ENCODE measurements around the gene MMP20.

Gene MMP20

DNA sequence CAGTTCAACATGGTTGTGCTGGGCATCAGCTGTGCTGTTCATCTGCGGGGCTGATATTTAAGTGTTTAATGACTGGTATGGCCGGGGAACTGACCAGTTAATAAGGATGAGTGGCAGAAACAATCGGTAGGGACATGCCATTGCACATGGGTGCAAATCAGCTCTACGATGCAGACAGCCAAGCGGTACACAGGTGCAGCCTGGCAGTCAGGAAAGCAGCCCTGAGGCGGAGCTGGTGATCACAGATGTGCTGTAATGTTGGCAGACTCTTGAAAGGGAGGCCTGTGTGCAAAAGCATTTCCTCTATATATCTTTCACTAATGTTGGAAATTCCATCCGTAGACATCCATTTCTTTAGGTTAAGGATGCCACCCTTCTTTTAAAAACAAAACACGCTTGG, 1.1 kb downstream of the MMP20 start:
- no peak for DNase-seq (ENCODE audit: low read depth in 2 of 3, low spot score in 1 of 3)

DNA sequence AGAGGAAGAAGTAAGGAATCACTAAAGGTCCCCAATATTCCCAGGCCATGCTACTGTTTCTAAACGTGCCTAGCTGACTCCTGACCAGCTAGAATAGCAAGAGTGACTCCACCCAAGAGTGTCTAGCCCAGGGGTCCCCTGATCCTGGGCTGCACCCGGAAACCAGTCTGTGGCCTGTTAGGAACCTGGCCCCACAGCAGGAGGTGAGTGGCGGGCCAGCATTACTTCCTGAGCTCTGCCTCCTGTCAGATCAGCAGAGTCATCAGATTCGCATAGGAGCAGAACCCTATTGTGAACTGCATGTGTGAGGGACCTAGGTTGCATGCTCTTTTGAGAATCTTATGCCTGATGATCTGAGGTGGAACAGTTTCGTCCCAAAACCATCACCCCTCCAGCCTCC, 2.0 kb downstream of the MMP20 start:
- DNase-seq (ENCODE audit: low read depth in 2 of 3, low spot score in 1 of 3), result no peak

- DNase-seq (ENCODE audit: low read depth in 2 of 3, low spot score in 1 of 3), result no peak
These were observed 2.9 kb downstream of the MMP20 start for GRCh38 chr11:102622258-102622657.

DNA sequence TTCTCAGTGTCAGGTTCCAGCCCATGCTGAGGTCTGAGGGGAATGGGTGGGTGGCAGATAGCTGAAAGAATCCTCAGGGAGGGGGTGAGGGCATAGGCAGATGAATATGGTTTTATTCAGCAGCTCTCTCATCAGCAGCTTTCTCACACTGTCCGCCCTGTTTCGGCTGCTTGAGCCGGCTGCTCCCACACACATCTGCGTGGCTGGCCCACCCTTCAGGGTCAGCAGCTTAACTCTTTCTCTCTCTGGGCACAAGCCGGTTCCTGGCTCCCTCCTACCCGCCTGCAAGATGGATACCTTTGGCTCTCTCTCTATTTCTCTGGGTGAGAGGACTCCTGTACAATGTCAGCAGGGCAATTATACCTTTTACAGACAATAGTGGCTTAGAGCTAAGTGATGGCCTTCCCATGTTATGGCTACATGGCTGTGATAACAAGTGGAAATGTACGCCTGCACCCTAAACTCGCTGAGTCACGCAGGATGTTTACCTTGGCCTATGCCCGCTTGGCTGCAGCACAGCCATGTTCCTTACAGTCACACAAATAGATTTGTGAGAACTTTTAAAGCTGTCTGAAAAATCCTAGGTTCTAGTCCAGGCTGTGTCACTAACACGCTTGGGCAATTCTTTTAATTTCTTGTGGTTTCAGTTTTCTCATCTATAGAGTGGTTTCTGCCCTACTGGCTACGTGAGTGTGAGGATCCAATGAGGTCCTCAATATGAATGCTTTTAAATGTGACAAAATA, 4.1 kb downstream of the MMP20 start:
- no peak for DNase-seq (ENCODE audit: low read depth in 2 of 3, low spot score in 1 of 3)

GRCh38 chr11:102620179-102620578, 5.0 kb downstream of the MMP20 start:
- DNase-seq (ENCODE audit: low read depth in 2 of 3, low spot score in 1 of 3), result no peak

DNA sequence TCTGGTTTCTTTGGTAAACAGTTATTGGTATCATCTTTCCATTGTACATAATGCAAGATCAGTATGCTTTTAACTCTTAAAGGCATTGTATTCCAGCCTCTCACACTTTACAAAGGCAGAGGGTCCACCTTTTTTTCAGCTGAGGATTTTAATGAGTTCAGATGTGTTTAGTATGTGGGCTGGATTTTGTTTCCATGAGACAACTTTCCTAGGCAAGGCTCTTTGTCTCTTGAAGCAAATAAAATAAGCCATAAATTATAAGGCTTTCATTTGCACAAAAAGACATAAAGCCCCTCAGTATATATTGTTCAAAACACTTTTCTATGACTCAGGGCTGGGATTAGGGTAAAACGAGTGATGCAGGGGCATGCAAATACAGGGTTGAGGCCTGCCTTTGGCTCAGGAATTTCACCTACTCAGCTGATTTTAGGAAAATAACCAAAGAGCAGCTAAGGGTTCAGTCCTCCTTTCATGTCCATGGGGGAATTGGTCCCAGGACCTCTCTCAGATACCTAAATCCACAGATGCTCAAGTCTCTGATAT, 7.6 kb downstream of the MMP20 start:
- no peak for DNase-seq (ENCODE audit: low read depth in 2 of 3, low spot score in 1 of 3)

DNA sequence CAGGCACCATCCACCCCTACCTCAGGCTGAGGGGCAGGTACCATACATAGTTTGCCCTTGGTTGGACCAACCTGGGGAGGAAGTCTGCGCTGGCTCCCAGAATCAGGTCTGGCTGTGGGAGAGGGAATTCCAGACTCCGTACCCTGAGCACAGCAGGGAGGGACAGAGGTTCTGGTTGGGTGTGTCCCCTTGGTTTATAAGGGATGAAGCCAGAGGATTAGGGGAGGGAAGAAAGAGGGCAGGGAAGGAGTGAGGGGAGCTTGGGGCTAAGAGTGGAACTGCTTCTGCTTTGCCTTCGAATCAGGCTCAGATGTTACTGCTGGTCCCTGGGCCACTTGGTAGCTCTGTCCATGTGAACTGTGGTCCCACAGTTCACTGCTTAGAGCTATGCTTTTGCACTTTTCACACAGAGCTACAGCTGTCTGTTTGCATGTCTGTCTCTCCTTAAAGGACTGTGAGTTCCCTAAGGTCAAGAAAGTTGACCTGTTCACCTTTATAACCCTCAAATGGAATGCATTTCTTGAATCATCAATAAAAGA, 9.2 kb downstream of the MMP20 start:
- no peak for DNase-seq (ENCODE audit: low read depth in 2 of 3, low spot score in 1 of 3)

- no peak for DNase-seq (ENCODE audit: low read depth in 2 of 3, low spot score in 1 of 3)
These were observed 9.8 kb downstream of the MMP20 start for GRCh38 chr11:102615077-102615893.

GRCh38 chr11:102614485-102614884, 10.6 kb downstream of the MMP20 start:
- no peak for DNase-seq (ENCODE audit: low read depth in 2 of 3, low spot score in 1 of 3)

DNA sequence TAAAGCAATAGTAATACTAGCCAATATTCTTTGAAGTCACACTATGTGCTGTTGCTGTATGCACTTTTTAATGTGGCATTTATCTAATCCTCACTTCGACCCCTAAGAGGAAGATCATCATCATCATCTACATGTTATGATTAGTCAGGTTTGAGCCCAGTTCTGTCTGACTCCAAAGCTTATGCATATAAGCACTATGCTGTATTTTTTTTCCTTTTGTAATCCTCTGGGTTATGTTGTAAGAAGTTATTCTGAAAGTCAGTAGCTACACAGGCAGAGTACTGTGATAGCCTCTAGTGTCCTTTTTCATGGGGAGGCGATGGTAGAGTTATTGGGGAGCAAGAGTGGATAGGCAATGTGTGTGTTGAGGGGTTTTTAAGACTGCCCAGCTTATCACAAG, 11.1 kb downstream of the MMP20 start:
- no peak for DNase-seq (ENCODE audit: low read depth in 2 of 3, low spot score in 1 of 3)

GRCh38 chr11:102613450-102613849, 11.7 kb downstream of the MMP20 start:
- no peak for DNase-seq (ENCODE audit: low read depth in 2 of 3, low spot score in 1 of 3)

DNA sequence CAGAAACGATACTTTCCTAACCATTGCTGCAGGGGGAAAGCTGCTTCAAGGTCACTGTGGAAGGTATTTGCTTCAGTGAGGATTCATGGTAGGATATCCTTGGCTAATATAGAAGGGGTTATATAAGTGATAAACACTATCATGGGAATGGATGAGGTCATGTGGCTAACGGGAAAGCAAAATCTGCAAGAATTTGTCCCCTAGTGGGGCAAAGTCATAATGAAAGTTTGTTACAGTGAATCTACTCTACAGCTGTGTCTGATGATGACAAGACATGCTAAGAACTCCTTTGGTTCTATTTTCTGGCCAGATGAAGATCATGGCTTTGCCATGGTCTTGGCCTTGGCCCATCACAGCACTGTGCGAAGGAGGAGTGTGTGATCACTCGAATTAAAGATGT, 13.8 kb downstream of the MMP20 start:
- DNase-seq (ENCODE audit: low read depth in 2 of 3, low spot score in 1 of 3), result no peak

DNA sequence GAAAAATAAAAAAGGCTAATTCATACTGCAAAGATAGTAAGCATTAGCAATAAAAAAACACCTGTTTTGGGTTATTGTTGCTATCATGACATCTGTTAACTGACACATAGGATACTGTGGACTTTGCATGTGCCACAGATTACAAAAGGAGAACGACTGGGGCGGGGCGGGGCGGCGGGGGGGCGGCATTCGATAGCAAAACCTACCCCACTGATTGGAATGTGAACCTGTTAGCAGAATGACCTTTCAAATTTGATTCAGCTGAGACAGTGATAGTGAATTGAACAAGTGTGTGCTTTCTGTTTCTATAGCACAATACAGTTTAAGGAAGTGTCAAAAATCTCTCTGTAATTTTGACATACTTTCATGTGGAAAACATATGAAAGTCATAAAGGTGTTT, 14.9 kb downstream of the MMP20 start:
- DNase-seq (ENCODE audit: low read depth in 2 of 3, low spot score in 1 of 3), result no peak

- DNase-seq (ENCODE audit: low read depth in 2 of 3, low spot score in 1 of 3), result no peak
These were observed 16.4 kb downstream of the MMP20 start for GRCh38 chr11:102608699-102609098.

GRCh38 chr11:102604875-102605274, 20.3 kb downstream of the MMP20 start:
- no peak for DNase-seq (ENCODE audit: low read depth in 2 of 3, low spot score in 1 of 3)

DNA sequence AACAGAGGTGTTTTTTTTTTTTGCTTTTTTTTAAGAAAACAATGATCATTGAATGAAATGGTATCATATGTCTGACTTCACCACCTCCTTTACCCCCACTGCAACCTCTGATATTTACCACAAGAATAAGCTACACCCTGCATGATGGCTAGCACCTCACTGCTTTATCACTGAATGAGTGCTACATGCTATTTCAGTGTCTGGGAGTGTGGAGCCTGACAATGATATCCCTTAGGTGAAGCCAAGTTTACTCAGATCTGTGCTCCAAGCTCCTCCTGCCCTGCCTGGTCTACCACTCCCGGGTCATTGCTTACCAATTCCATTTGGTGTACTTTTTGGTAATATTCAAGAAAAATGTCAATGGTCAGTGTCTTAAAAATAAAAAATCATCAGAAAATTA, 21.1 kb downstream of the MMP20 start:
- DNase-seq (ENCODE audit: low read depth in 2 of 3, low spot score in 1 of 3), result no peak

DNA sequence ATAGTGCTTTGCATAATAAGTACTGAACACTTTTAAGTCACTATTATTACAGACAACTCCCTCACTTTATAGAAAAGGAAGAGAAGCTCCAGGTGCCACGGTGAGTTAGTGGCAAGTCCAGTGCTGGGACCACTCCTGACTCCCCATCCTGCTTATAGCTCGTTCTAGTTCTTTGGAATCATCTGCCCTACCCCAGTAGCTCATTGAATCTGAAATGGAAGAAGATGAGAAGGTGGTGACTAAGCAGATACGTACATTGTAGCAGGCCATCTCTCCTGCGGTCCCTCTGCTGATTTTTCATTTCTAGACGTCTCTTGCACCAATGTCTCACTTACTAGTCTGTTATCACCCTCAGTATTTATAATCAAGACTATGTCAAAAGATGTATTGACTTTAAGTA, 21.6 kb downstream of the MMP20 start:
- no peak for DNase-seq (ENCODE audit: low read depth in 2 of 3, low spot score in 1 of 3)

- no peak for DNase-seq (ENCODE audit: low read depth in 2 of 3, low spot score in 1 of 3)
These were observed 22.0 kb downstream of the MMP20 start for GRCh38 chr11:102603091-102603490.

GRCh38 chr11:102600666-102601065, 24.5 kb downstream of the MMP20 start:
- DNase-seq (ENCODE audit: low read depth in 2 of 3, low spot score in 1 of 3), result no peak

DNA sequence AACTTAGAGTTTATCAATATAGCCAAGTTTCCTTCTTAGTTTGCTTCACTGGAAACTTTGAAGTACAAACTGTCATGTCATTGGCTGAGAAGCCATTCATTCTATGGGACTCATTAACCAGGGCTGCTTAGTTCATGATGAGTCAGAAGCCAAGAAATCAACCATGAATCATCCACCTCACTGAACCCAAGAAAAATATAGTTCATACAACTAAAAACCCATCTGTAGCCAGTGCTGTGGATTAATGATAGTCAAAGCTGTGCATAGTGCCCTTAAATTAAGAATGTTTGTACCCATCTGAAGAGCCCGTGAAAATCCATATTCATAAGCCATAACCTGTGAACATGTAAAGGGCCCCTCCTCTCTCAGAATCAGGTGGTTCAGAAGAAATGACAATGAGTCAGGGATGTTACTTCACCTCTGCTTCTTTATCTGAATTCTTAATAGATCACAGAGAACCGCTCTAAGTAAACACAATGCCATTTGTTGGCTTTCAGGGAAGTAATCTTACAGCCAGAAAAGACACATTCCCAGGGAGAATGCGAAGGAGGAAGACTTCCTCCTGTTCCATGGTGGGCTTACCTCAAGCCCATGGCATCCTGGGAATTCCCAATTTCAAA, 25.4 kb downstream of the MMP20 start:
- DNase-seq (ENCODE audit: low read depth in 2 of 3, low spot score in 1 of 3), result no peak

GRCh38 chr11:102598272-102598671, 26.9 kb downstream of the MMP20 start:
- no peak for DNase-seq (ENCODE audit: low read depth in 2 of 3, low spot score in 1 of 3)

GRCh38 chr11:102596578-102596977, 28.6 kb downstream of the MMP20 start:
- no peak for DNase-seq (ENCODE audit: low read depth in 2 of 3, low spot score in 1 of 3)

Measured in stimulated activated CD4-positive, alpha-beta T cell treated with anti-CD3 and anti-CD28 coated beads, Interleukin-12 subunit alpha, Interleukin-12 subunit beta, amount 100 ng/mL, for 48 hours (primary cell).